SU-DHL-6 (cell line): ENCODE measurements around the gene IL17RE.
A peak's percentile ranks its signal among the peaks of the same experiment; 100 is the strongest.

Experiments used
- H2AFZ ChIP-seq: fragments of 200-600 bp; sonication (generic); 2 replicates; pipeline ENCODE4 v1.6.1; 2014; ENCODE audit warnings: low read depth, mild to moderate bottlenecking, moderate library complexity, mixed read lengths, antibody characterized with exemption, low read length; ENCODE audit not compliant: severe bottlenecking
- H3F3A ChIP-seq: fragments of 200-600 bp; shearing (Covaris generic); 2 replicates; pipeline ENCODE4 v1.6.0; 2016; ENCODE audit warnings: antibody characterized with exemption, mild to moderate bottlenecking; ENCODE audit not compliant: insufficient read depth
- H3K27ac ChIP-seq: fragments of 200-600 bp; sonication (generic); 2 replicates; pipeline ENCODE4 v1.5.1; 2016; ENCODE audit warnings: low read depth, mild to moderate bottlenecking, low read length, moderate library complexity, mixed read lengths
- H3K27me3 ChIP-seq: fragments of 200-600 bp; sonication (generic), shearing (Covaris generic); 2 replicates; pipeline ENCODE4 v1.6.0; 2014; ENCODE audit warnings: mild to moderate bottlenecking, low read length
- H3K36me3 ChIP-seq: fragments of 200-600 bp; sonication (generic); 2 replicates; pipeline ENCODE4 v1.6.1; 2014; ENCODE audit warnings: mild to moderate bottlenecking, low read length, mixed read lengths
- H3K4me2 ChIP-seq: fragments of 300-600, 200-600 bp; shearing (Covaris generic), sonication (generic); 2 replicates; pipeline ENCODE4 v1.6.0; 2014; ENCODE audit warnings: low read length, low read depth, mild to moderate bottlenecking; ENCODE audit not compliant: poor library complexity, severe bottlenecking
- H3K4me3 ChIP-seq: fragments of 200-600 bp; sonication (generic); 2 replicates; pipeline ENCODE4 v1.5.1; 2014; ENCODE audit warnings: antibody characterized with exemption, low read length, mild to moderate bottlenecking, mixed read lengths; ENCODE audit not compliant: insufficient read depth, poor library complexity, severe bottlenecking
- H3K79me2 ChIP-seq: fragments of 200-600 bp; sonication (generic); 2 replicates; pipeline ENCODE4 v1.6.1; 2014; ENCODE audit warnings: mild to moderate bottlenecking, low read length, moderate library complexity; ENCODE audit not compliant: insufficient read depth
- H3K9ac ChIP-seq: fragments of 200-600 bp; sonication (generic); 2 replicates; pipeline ENCODE4 v1.7.0; 2014; ENCODE audit warnings: mild to moderate bottlenecking, low read length
- H3K9me2 ChIP-seq: fragments of 200-600 bp; sonication (generic); replicated peaks from 2 replicates; pipeline ENCODE4 v1.6.1; 2014; ENCODE audit warnings: low read length; ENCODE audit not compliant: insufficient read depth
- H3K9me3 ChIP-seq: fragments of 200-600 bp; sonication (generic); 2 replicates; pipeline ENCODE4 v1.6.1; 2014; ENCODE audit warnings: low read length, mixed read lengths; ENCODE audit not compliant: insufficient read depth
- H4K20me1 ChIP-seq: fragments of 200-600 bp; sonication (generic); 2 replicates; pipeline ENCODE4 v1.6.1; 2014; ENCODE audit warnings: low read depth, mild to moderate bottlenecking, antibody characterized with exemption, low read length, moderate library complexity, mixed read lengths
- EZH2phosphoT487 ChIP-seq: fragments of 200-600 bp; sonication (generic), shearing (Covaris generic); conservative IDR thresholded peaks from 2 replicates; pipeline ENCODE4 v1.6.1; 2018; ENCODE audit warnings: mild to moderate bottlenecking, antibody characterized with exemption, low read length, moderate library complexity, mixed read lengths
- TF ChIP-seq, protein P1 (sequence below): fragments of 200-600 bp; sonication (generic); IDR thresholded peaks from one replicate; pipeline ENCODE4 v1.5.1; 2017; ENCODE audit warnings: antibody characterized with exemption, mild to moderate bottlenecking, low read length, moderate library complexity; ENCODE audit not compliant: insufficient read depth, poor library complexity, severe bottlenecking

Gene IL17RE

GRCh38 chr3:9949115-9949514 is 46.5 kb downstream of the IL17RE start:
- H3K9ac ChIP-seq = no peak overlapping the region
- H3K9me2 ChIP-seq = no peaks in the 10 kb centered on the region
- no peaks in the 10 kb centered on the region for H3K36me3 ChIP-seq
- no peak overlapping the region for H2AFZ ChIP-seq
- H3K27me3 ChIP-seq = no peaks in the 10 kb centered on the region
- no peak overlapping the region for H3K27ac ChIP-seq
- no peaks in the 10 kb centered on the region for H3K79me2 ChIP-seq
- no peaks in the 10 kb centered on the region for H4K20me1 ChIP-seq
- no peaks in the 10 kb centered on the region for H3K9me3 ChIP-seq
- no peaks in the 10 kb centered on the region for H3F3A ChIP-seq
- no peak overlapping the region for H3K4me3 ChIP-seq
- no peak overlapping the region for H3K4me2 ChIP-seq
- TF ChIP-seq EZH2phosphoT487 = no peak
- TF ChIP-seq, protein P1, sequence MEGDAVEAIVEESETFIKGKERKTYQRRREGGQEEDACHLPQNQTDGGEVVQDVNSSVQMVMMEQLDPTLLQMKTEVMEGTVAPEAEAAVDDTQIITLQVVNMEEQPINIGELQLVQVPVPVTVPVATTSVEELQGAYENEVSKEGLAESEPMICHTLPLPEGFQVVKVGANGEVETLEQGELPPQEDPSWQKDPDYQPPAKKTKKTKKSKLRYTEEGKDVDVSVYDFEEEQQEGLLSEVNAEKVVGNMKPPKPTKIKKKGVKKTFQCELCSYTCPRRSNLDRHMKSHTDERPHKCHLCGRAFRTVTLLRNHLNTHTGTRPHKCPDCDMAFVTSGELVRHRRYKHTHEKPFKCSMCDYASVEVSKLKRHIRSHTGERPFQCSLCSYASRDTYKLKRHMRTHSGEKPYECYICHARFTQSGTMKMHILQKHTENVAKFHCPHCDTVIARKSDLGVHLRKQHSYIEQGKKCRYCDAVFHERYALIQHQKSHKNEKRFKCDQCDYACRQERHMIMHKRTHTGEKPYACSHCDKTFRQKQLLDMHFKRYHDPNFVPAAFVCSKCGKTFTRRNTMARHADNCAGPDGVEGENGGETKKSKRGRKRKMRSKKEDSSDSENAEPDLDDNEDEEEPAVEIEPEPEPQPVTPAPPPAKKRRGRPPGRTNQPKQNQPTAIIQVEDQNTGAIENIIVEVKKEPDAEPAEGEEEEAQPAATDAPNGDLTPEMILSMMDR = no peak

GRCh38 chr3:9949626-9950025 is 47.0 kb downstream of the IL17RE start:
- no peaks in the 10 kb centered on the region for H3K79me2 ChIP-seq
- H3F3A ChIP-seq = no peaks in the 10 kb centered on the region
- no peak overlapping the region for H3K9ac ChIP-seq
- H3K4me3 ChIP-seq = no peak overlapping the region
- H3K4me2 ChIP-seq = no peak overlapping the region
- TF ChIP-seq, protein P1 = no peak
- TF ChIP-seq EZH2phosphoT487 = no peak
- no peaks in the 10 kb centered on the region for H3K27me3 ChIP-seq
- H3K9me2 ChIP-seq = no peaks in the 10 kb centered on the region
- no peaks in the 10 kb centered on the region for H3K9me3 ChIP-seq
- H3K27ac ChIP-seq = no peak overlapping the region
- no peak overlapping the region for H2AFZ ChIP-seq
- H3K36me3 ChIP-seq = no peaks in the 10 kb centered on the region
- no peaks in the 10 kb centered on the region for H4K20me1 ChIP-seq

- no peak overlapping the region for H3K27ac ChIP-seq
- H3K79me2 ChIP-seq = no peaks in the 10 kb centered on the region
- no peaks in the 10 kb centered on the region for H3K9me3 ChIP-seq
- H3K4me3 ChIP-seq = peak overlapping the region; percentile 60
- no peaks in the 10 kb centered on the region for H4K20me1 ChIP-seq
- peak overlapping the region; percentile 65 for H3K4me2 ChIP-seq
- H3K9ac ChIP-seq = peak overlapping the region; percentile 62
- H3K36me3 ChIP-seq = no peaks in the 10 kb centered on the region
- no peaks in the 10 kb centered on the region for H3K9me2 ChIP-seq
- no peak for TF ChIP-seq EZH2phosphoT487
- TF ChIP-seq, protein P1 = no peak
- H2AFZ ChIP-seq = peak overlapping the region; percentile 81
- H3K27me3 ChIP-seq = no peaks in the 10 kb centered on the region
- H3F3A ChIP-seq = no peaks in the 10 kb centered on the region
Measured at GRCh38 chr3:9951126-9951525, 48.5 kb downstream of the IL17RE start.
